K562 (cell line): ENCODE results near the gene SERPINA12.

ENCODE experiments used
- BRCA1 ChIP-seq, 2 experiments: fragments of 450-650 bp in 1 of 2; sonication (generic) in 1 of 2; formaldehyde crosslinking in 1 of 2; IDR thresholded peaks; 2 replicates each; pipeline versions ENCODE4 v1.5.0 to v1.6.1; 2017 to 2020; ENCODE audit warnings: mild to moderate bottlenecking in 1 of 2, missing genetic modification reagents in 1 of 2
- CCAR2 ChIP-seq: fragments of 200-400 bp; formaldehyde crosslinking; IDR thresholded peaks from 2 replicates; pipeline ENCODE4 v1.6.1; 2017; ENCODE audit warnings: mild to moderate bottlenecking, low read depth, low read length
- CTCF ChIP-seq, 3 experiments: IDR thresholded peaks in 2 of 3; conservative IDR thresholded peaks in 1 of 3; 2 replicates each; pipeline ENCODE4 v1.5.1; 2011 to 2012; ENCODE audit warnings: low read length in 3 of 3, mild to moderate bottlenecking in 3 of 3, control low read depth in 2 of 3, improper control_type of control experiment in 1 of 3, inconsistent platforms in 1 of 3, low read depth in 1 of 3, mixed read lengths in 1 of 3, moderate library complexity in 1 of 3; ENCODE audit not compliant: insufficient read depth in 2 of 3
- FOXA3 ChIP-seq, 2 experiments: fragments of 450-650 bp in 1 of 2; sonication (generic) in 1 of 2; formaldehyde crosslinking; IDR thresholded peaks in 1 of 2; conservative IDR thresholded peaks in 1 of 2; 2 replicates each; pipeline versions ENCODE4 v1.4.0 to v1.8.0; 2020 to 2022; ENCODE audit warnings: mild to moderate bottlenecking in 2 of 2, missing genetic modification reagents in 1 of 2
- IFI16 ChIP-seq: fragments of 250-450 bp; sonication (Bioruptor Pico); IDR thresholded peaks from 2 replicates; pipeline ENCODE4 v2.1.2; 2022; ENCODE audit warnings: mild to moderate bottlenecking, inconsistent platforms
- KDM5B ChIP-seq: fragments of 200-600 bp; sonication (generic); IDR thresholded peaks from 2 replicates; pipeline ENCODE4 v1.6.1; 2012; ENCODE audit warnings: low read depth, mild to moderate bottlenecking, moderate library complexity, low read length, control low read depth, inconsistent platforms; ENCODE audit not compliant: insufficient replicate concordance
- MEF2D ChIP-seq: conservative IDR thresholded peaks from 2 replicates; pipeline ENCODE4 v1.6.1; 2016; ENCODE audit warnings: low read depth, missing genetic modification characterization, missing compliant biosample characterization
- NCOA2 ChIP-seq, 2 experiments: fragments of 450-650 bp; IDR thresholded peaks; 2 replicates each; pipeline ENCODE4 v1.6.1; 2018; ENCODE audit warnings: mild to moderate bottlenecking in 2 of 2, moderate library complexity in 1 of 2; ENCODE audit not compliant: partially characterized antibody in 2 of 2
- NCOA6 ChIP-seq: fragments of 450-650 bp; IDR thresholded peaks from 2 replicates; pipeline ENCODE4 v1.6.1; 2017; ENCODE audit warnings: mild to moderate bottlenecking
- POLR2G ChIP-seq: fragments of 200-400 bp; formaldehyde crosslinking; IDR thresholded peaks from 2 replicates; pipeline ENCODE4 v1.6.1; 2017; ENCODE audit warnings: low read depth, mild to moderate bottlenecking, antibody characterized with exemption, low read length, moderate library complexity
- RFX7 ChIP-seq: fragments of 250-450 bp; sonication (Bioruptor Pico); IDR thresholded peaks from 2 replicates; pipeline ENCODE4 v1.5.1; 2021; ENCODE audit warnings: mild to moderate bottlenecking
- TCF7L2 ChIP-seq: fragments of 150-350 bp; IDR thresholded peaks from 2 replicates; pipeline ENCODE4 v1.6.1; 2016; ENCODE audit warnings: low read depth, mild to moderate bottlenecking, low read length, moderate library complexity
- TEAD2 ChIP-seq: fragments of 450-650 bp; IDR thresholded peaks from 2 replicates; pipeline ENCODE4 v1.6.1; 2016; ENCODE audit warnings: missing genetic modification characterization, control low read depth, missing compliant biosample characterization

DNA sequence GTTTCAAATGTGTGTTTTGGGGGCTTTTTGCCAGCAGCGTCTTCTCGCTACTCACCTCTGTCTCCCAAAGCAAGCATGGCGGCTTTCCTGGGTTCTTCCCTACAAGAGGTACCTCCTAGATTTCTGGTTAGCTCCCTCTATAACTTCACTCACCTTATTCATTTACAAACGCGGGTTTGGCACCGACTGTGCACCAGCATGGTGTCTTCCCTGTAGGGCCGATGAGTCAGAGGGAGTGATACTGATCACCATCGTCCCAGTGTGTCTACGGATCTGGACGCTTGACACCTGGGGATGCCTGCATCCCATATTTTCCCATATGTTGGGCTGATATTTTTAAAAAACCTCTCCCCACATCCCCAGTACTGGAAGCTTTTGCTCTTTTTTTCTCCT, 8.0 kb upstream of the SERPINA12 start:
- TF ChIP-seq RFX7, result no peak
- TF ChIP-seq NCOA6, result no peak
- no peak for TF ChIP-seq BRCA1 (IDR thresholded peaks at IDR 0.05)
- TF ChIP-seq BRCA1 (CRISPR knock-in tag; IDR thresholded peaks at IDR 0.05), result no peak
- no peak for TF ChIP-seq POLR2G
- no peak for TF ChIP-seq IFI16 (CRISPR knock-in tag)
- no peak for TF ChIP-seq CTCF (IDR thresholded peaks at IDR 0.05 in 2 of 3, conservative IDR thresholded peaks at IDR 0.05 in 1 of 3; ENCODE audit: insufficient read depth in 2 of 3, low read depth in 1 of 3, low read length in 3 of 3)
- no peak for TF ChIP-seq NCOA2 (IDR thresholded peaks at IDR 0.05; ENCODE audit: partially characterized antibody in 2 of 2)
- no peak for TF ChIP-seq KDM5B
- no peak for TF ChIP-seq TEAD2 (tag)
- no peak for TF ChIP-seq MEF2D (tag)
- no peak for TF ChIP-seq CCAR2
- no peak for TF ChIP-seq TCF7L2
- TF ChIP-seq FOXA3 (CRISPR knock-in tag; conservative IDR thresholded peaks at IDR 0.05 in 1 of 2, IDR thresholded peaks at IDR 0.05 in 1 of 2), result no peak
